ENCODE results near the gene CHCT1. TPM values are rescaled to one million over a fixed set of nuclear protein-coding genes. Genes with fewer than 3 reads are reported as not detected.
"Not testable (repeated sequence)": the region's sequence is repeated elsewhere in the genome, so short reads cannot be mapped to it uniquely, and the experiment has no call there.

The CHCT1 gene
- total RNA-seq, 2 donors from 2014 or later = not detected

DNA sequence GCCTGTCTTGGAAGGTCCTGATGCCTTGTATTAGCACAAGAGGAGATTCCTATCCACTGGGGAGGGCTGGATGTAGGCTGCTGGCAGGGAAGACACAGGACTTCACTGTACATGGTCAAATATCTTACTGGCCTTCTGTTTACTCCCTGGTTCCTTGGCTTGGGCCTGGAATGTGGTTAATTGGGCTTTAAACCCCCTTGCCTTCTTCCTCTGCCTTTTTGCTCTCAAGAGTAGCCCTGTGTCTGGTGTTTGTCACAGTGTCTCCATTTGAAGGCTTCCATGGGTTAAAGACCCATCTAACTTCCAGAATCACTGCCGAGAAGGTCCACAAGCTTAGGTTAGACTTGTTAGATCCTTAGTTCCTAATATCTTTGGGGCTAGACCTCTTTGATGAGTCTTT is 7.1 kb upstream of the CHCT1 start:
- H3K9me3 Mint-ChIP-seq = no peaks in the 10 kb centered on the region
- H3K36me3 Mint-ChIP-seq = no peaks in the 10 kb centered on the region
- no peak overlapping the region for H3K4me3 Mint-ChIP-seq
- H3K27me3 Mint-ChIP-seq = peaks cover 0 to 7% of the 10 kb centered on the region in 2 donors
- no peak for ATAC-seq
- H3K4me1 Mint-ChIP-seq (ENCODE audit: low read depth in 2 of 2) = peaks cover 0 to 4% of the 10 kb centered on the region in 2 donors
- no peak overlapping the region for H3K27ac Mint-ChIP-seq
- no peak for DNase-seq (ENCODE audit: low spot score)

- H3K4me3 Mint-ChIP-seq = no peak overlapping the region
- DNase-seq (ENCODE audit: low spot score) (no peak), ATAC-seq (no peak)
- no peaks in the 10 kb centered on the region for H3K36me3 Mint-ChIP-seq
- H3K9me3 Mint-ChIP-seq = no peaks in the 10 kb centered on the region
- peaks cover 0 to 7% of the 10 kb centered on the region in 2 donors for H3K27me3 Mint-ChIP-seq
- H3K27ac Mint-ChIP-seq = no peak overlapping the region
- H3K4me1 Mint-ChIP-seq (ENCODE audit: low read depth in 2 of 2) = peaks cover 6 to 8% of the 10 kb centered on the region in 2 donors
Measured at GRCh38 chr17:60416368-60416925, 5.8 kb upstream of the CHCT1 start.

- ATAC-seq; H3K9me3 Mint-ChIP-seq; H3K27me3 Mint-ChIP-seq; H3K36me3 Mint-ChIP-seq; H3K4me3 Mint-ChIP-seq; H3K27ac Mint-ChIP-seq; DNase-seq (ENCODE audit: low spot score): not testable (repeated sequence)
- peaks cover 6 to 11% of the 10 kb centered on the region in 2 donors for H3K4me1 Mint-ChIP-seq (ENCODE audit: low read depth in 2 of 2)
Measured at GRCh38 chr17:60419003-60419402, 3.3 kb upstream of the CHCT1 start.

DNA sequence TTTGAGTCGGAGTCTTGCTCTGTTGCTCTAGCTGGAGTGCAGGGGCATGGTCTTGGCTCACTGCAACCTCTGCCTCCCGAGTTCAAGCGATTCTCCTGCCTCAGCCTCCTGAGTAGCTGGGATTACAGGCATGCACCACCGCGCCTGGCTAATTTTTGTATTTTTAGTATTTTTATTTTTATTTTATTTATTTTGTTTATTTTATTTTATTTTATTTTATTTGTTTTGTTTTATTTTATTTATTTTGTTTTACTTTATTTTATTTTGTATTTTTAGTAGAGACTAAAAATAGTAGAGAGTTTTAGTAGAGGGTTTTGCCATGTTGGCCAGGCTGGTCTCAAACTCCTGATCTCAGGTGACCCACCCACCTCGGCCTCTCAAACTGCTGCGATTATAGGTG is 2.4 kb upstream of the CHCT1 start:
- H3K4me1 Mint-ChIP-seq (ENCODE audit: low read depth in 2 of 2) = peaks cover 6 to 11% of the 10 kb centered on the region in 2 donors
- not testable (repeated sequence) for H3K36me3 Mint-ChIP-seq; H3K9me3 Mint-ChIP-seq; H3K27me3 Mint-ChIP-seq; DNase-seq (ENCODE audit: low spot score); H3K27ac Mint-ChIP-seq; H3K4me3 Mint-ChIP-seq; ATAC-seq

GRCh38 chr17:60421273-60422161 is 772 bp upstream of the CHCT1 start:
- peak; percentile 81 for DNase-seq (ENCODE audit: low spot score)
- Mint-ChIP-seq H3K36me3 (no peaks in the 10 kb centered on the region), H3K4me3 (peak overlapping the region; percentile 69), H3K9me3 (no peaks in the 10 kb centered on the region), H3K4me1 (ENCODE audit: low read depth in 2 of 2) (peaks cover 6 to 11% of the 10 kb centered on the region in 2 donors), H3K27me3 (peaks cover 0 to 7% of the 10 kb centered on the region in 2 donors), H3K27ac (peak overlapping the region; percentile 51 to 82)
- peak; percentile 94 to 96 for ATAC-seq

DNA sequence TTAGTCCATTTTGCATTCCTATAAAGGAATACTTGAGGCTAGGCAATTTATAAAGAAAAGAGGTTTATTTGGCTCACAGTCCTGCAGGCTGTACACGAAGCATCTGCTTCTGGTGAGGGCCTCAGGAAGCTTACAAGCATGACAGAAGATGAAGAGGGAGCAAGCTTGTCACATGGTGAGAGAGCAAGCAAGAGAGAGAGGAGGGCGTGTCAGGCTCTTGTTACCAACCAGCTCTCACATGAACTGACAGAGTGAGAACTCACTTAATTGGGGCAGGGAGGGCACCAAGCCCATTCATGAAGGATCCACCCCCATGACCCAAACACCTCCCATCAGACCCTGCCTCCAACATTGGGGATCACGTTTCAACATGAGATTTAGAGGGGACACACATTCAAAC is 1.6 kb downstream of the CHCT1 start:
- Mint-ChIP-seq H3K27me3 (peaks cover 0 to 3% of the 10 kb centered on the region in 2 donors), H3K4me3 (no peak overlapping the region), H3K27ac (no peak overlapping the region)

DNA sequence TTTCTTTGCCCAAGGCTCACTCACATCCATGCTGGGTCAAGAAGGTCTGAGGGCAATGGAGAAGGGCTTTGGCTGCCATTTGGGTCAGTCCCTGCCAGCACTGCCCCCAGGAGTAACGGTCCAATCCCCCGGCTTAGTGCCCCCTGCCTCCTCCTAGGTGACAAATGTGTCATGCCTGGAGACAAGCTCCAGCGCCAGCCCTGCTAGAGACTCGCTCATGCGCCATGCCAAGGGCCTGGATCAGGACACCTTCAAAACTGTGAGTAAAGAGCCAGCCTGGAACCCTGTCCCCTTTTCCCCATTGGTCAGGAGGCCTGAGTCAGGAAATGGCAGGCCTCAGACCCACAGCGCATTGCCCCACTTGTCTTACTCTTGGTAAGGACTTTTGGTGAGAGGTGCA is 3.3 kb downstream of the CHCT1 start:
- H3K36me3 Mint-ChIP-seq = no peaks in the 10 kb centered on the region
- H3K4me1 Mint-ChIP-seq (ENCODE audit: low read depth in 2 of 2) = peaks cover 6 to 7% of the 10 kb centered on the region in 2 donors
- no peaks in the 10 kb centered on the region for H3K9me3 Mint-ChIP-seq
- no peak overlapping the region for H3K4me3 Mint-ChIP-seq
- DNase-seq (ENCODE audit: low spot score) (no peak), ATAC-seq (no peak)
- H3K27ac Mint-ChIP-seq = no peak overlapping the region
- H3K27me3 Mint-ChIP-seq = peaks cover 7 to 8% of the 10 kb centered on the region in 2 donors

More for the DNA sequence above, 1.6 kb downstream of the CHCT1 start:
- peaks cover 6 to 11% of the 10 kb centered on the region in 2 donors for H3K4me1 Mint-ChIP-seq (ENCODE audit: low read depth in 2 of 2)
- H3K9me3 Mint-ChIP-seq = no peaks in the 10 kb centered on the region
- ATAC-seq = no peak
- no peaks in the 10 kb centered on the region for H3K36me3 Mint-ChIP-seq
- DNase-seq (ENCODE audit: low spot score) = no peak

GRCh38 chr17:60426596-60426995 is 4.3 kb downstream of the CHCT1 start:
- Mint-ChIP-seq H3K27me3 (peaks cover 7 to 8% of the 10 kb centered on the region in 2 donors), H3K4me3 (no peak overlapping the region), H3K27ac (no peak overlapping the region), H3K36me3 (no peaks in the 10 kb centered on the region), H3K9me3 (no peaks in the 10 kb centered on the region), H3K4me1 (ENCODE audit: low read depth in 2 of 2) (peaks cover 0 to 3% of the 10 kb centered on the region in 2 donors)
- DNase-seq (ENCODE audit: low spot score) = no peak
- ATAC-seq = no peak

DNA sequence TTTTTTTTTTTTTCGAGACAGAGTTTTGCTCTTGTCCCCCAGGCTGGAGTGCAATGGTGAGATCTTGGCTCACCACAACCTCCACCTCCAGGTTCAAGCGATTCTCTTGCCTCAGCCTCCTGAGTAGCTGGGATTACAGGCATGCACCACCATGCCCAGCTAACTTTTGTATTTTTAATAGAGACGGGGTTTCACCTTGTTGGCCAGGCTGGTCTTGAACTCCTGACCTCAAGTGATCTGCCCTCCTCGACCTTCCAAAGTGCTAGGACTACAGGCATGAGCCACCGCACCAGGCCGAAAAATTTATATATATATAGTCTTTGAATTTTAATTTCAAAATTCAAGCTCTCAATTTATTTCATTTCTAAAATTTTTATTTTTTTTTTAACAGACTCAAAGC is 6.2 kb downstream of the CHCT1 start:
- not testable (repeated sequence) for H3K9me3 Mint-ChIP-seq; H3K36me3 Mint-ChIP-seq; H3K27me3 Mint-ChIP-seq; H3K27ac Mint-ChIP-seq; DNase-seq (ENCODE audit: low spot score); H3K4me1 Mint-ChIP-seq (ENCODE audit: low read depth in 2 of 2); ATAC-seq; H3K4me3 Mint-ChIP-seq

GRCh38 chr17:60430561-60430960 is 8.3 kb downstream of the CHCT1 start:
- not testable (repeated sequence) for ATAC-seq, H3K9me3 Mint-ChIP-seq

GRCh38 chr17:60433021-60433997 is 11.0 kb downstream of the CHCT1 start:
- not testable (repeated sequence) for H3K27me3 Mint-ChIP-seq; H3K27ac Mint-ChIP-seq; H3K4me1 Mint-ChIP-seq (ENCODE audit: low read depth in 2 of 2); H3K36me3 Mint-ChIP-seq; H3K9me3 Mint-ChIP-seq; DNase-seq (ENCODE audit: low spot score); ATAC-seq; H3K4me3 Mint-ChIP-seq

More at GRCh38 chr17:60430561-60430960, 8.3 kb downstream of the CHCT1 start:
- H3K27me3 Mint-ChIP-seq; H3K4me1 Mint-ChIP-seq (ENCODE audit: low read depth in 2 of 2); DNase-seq (ENCODE audit: low spot score); H3K4me3 Mint-ChIP-seq; H3K27ac Mint-ChIP-seq; H3K36me3 Mint-ChIP-seq: not testable (repeated sequence)

- H3K9me3 Mint-ChIP-seq = no peaks in the 10 kb centered on the region
- H3K4me1 Mint-ChIP-seq (ENCODE audit: low read depth in 2 of 2) = no peaks in the 10 kb centered on the region
- no peak overlapping the region for H3K4me3 Mint-ChIP-seq
- no peak for DNase-seq (ENCODE audit: low spot score)
- no peaks in the 10 kb centered on the region for H3K36me3 Mint-ChIP-seq
- peak in 1 of 2 donors; percentile 75 for ATAC-seq
- H3K27ac Mint-ChIP-seq = no peak overlapping the region
- H3K27me3 Mint-ChIP-seq = no peaks in the 10 kb centered on the region
Measured at GRCh38 chr17:60435244-60436167, 13.2 kb downstream of the CHCT1 start.

DNA sequence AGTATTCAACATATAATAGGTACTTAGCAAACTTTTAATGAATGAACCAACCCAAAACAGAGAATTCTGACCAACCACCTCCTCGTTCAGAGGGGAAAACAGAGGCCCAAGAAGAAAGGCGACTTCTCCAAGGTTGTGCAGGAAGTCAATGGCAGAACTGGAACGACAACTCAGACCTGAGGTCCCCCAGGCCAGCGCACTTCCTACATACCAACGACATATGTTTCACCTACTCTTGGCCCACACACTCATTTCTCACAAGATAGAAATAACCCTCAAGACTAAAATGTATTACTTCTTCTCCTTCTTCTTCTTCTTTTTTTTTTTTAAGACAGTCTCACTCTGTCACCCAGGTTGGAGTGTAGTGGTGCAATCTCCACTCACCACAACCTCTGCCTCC is 14.4 kb downstream of the CHCT1 start:
- no peak overlapping the region for H3K27ac Mint-ChIP-seq
- H3K27me3 Mint-ChIP-seq = no peaks in the 10 kb centered on the region
- H3K36me3 Mint-ChIP-seq = no peaks in the 10 kb centered on the region
- H3K9me3 Mint-ChIP-seq = no peaks in the 10 kb centered on the region
- H3K4me1 Mint-ChIP-seq (ENCODE audit: low read depth in 2 of 2) = no peaks in the 10 kb centered on the region
- ATAC-seq (no peak), DNase-seq (ENCODE audit: low spot score) (no peak)
- H3K4me3 Mint-ChIP-seq = no peak overlapping the region
